A549 (cell line): ENCODE measurements around the gene HSF2BP. TPM values are rescaled to one million over a fixed set of nuclear protein-coding genes. Genes with fewer than 3 reads are reported as not detected.

ENCODE experiments used
- ATAC-seq, 2 experiments: fragments of 200-7000 bp in 1 of 2; fragments of >200 bp in 1 of 2; cut with Nextera tagmentation in 1 of 2; cut with Tn5 transposase in 1 of 2; 3 replicates each; pipeline versions ENCODE4 v1.8.0 to v1.9.1; 2018 to 2020; ENCODE audit warnings: mild to moderate bottlenecking in 1 of 2, moderate library complexity in 1 of 2
- CTCF ChIA-PET: fragments of 300-600 bp; sonication (Branson Sonifier 250); formaldehyde crosslinking; extraction: SDS; loops from one replicate; lab custom pipeline; 2021; ENCODE audit warnings: antibody characterized with exemption, inconsistent platforms; lab: Yijun Ruan, JAX
- POLR2A ChIA-PET: fragments of 350-600 bp; formaldehyde crosslinking; extraction: SDS; loops from one replicate; lab custom pipeline; 2021; ENCODE audit warnings: antibody characterized with exemption, inconsistent platforms; lab: Yijun Ruan, JAX
- DNase-seq, 2 experiments: peaks; one replicate each; pipeline versions ENCODE4 v3.0.0 to v3.0.0-alpha.2; 2011 to 2016; ENCODE audit warnings: low read depth in 1 of 2, low spot score in 1 of 2
- FAIRE-seq: peaks from 2 replicates; lab custom pipeline; 2011; peaks lifted over from hg19 to GRCh38; lab: Jason Lieb, UNC
- H3K27ac ChIP-seq, 2 experiments: fragments of >200 bp; sonication (Bioruptor Twin); formaldehyde crosslinking; 3 replicates each; pipeline ENCODE4 v1.5.1; 2016 to 2017
- H3K4me1 ChIP-seq: fragments of >200 bp; sonication (Bioruptor Twin); formaldehyde crosslinking; 3 replicates; pipeline ENCODE4 v1.6.1; 2016
- H3K4me2 ChIP-seq: fragments of >200 bp; sonication (Bioruptor Twin); formaldehyde crosslinking; 3 replicates; pipeline ENCODE4 v1.6.1; 2016
- H3K4me3 ChIP-seq: fragments of >200 bp; sonication (Bioruptor Twin); formaldehyde crosslinking; 3 replicates; pipeline ENCODE4 v1.5.1; 2016
- H3K9me3 ChIP-seq: fragments of >200 bp; sonication (Bioruptor Twin); formaldehyde crosslinking; 3 replicates; pipeline ENCODE4 v1.6.1; 2016
- BHLHE40 ChIP-seq: IDR thresholded peaks from 2 replicates; pipeline ENCODE4 v1.6.1; 2012; ENCODE audit warnings: low read depth, low read length, inconsistent platforms
- CBX8 ChIP-seq: fragments of 200-600 bp; sonication (generic); IDR thresholded peaks from 2 replicates; pipeline ENCODE4 v1.6.1; 2016
- CHD4 ChIP-seq: fragments of 200-600 bp; sonication (generic); IDR thresholded peaks from 2 replicates; pipeline ENCODE4 v1.6.1; 2016; ENCODE audit warnings: antibody characterized with exemption, mild to moderate bottlenecking, borderline replicate concordance
- EHMT2 ChIP-seq: fragments of 200-600 bp; sonication (generic); IDR thresholded peaks from 2 replicates; pipeline ENCODE4 v1.6.1; 2016; ENCODE audit warnings: antibody characterized with exemption, low read depth, mild to moderate bottlenecking, moderate library complexity
- EP300 ChIP-seq, 2 experiments: fragments of >200 bp; sonication (Bioruptor Twin); formaldehyde crosslinking; IDR thresholded peaks; 2 replicates in 1 of 2; 3 replicates in 1 of 2; pipeline ENCODE4 v1.6.1; 2016 to 2017
- ESRRA ChIP-seq: fragments of 150-350 bp; IDR thresholded peaks from 2 replicates; pipeline ENCODE4 v1.6.1; 2014; ENCODE audit warnings: mild to moderate bottlenecking, low read length, borderline replicate concordance
- FOXS1 ChIP-seq: fragments of 250-450 bp; sonication (Bioruptor Pico); IDR thresholded peaks from 2 replicates; pipeline ENCODE4 v1.5.0; 2020; ENCODE audit warnings: mild to moderate bottlenecking, moderate library complexity
- HDAC2 ChIP-seq: fragments of 200-600 bp; sonication (generic); IDR thresholded peaks from 2 replicates; pipeline ENCODE4 v1.6.1; 2016
- HES2 ChIP-seq: fragments of >200 bp; sonication (Bioruptor Twin); formaldehyde crosslinking; IDR thresholded peaks from 2 replicates; pipeline ENCODE4 v1.6.1; 2016
- HMGXB4 ChIP-seq: fragments of 250-450 bp; sonication (Bioruptor Pico); IDR thresholded peaks from 2 replicates; pipeline ENCODE4 v1.5.0; 2021; ENCODE audit warnings: mild to moderate bottlenecking, moderate library complexity, borderline replicate concordance
- HOXB5 ChIP-seq: fragments of 250-450 bp; sonication (Bioruptor Pico); IDR thresholded peaks from 2 replicates; pipeline ENCODE4 v1.5.0; 2020; ENCODE audit warnings: mild to moderate bottlenecking, moderate library complexity
- JUNB ChIP-seq: fragments of >200 bp; sonication (Bioruptor Twin); formaldehyde crosslinking; IDR thresholded peaks from 2 replicates; pipeline ENCODE4 v1.6.1; 2016
- KDM5A ChIP-seq: fragments of 200-600 bp; sonication (generic); IDR thresholded peaks from 2 replicates; pipeline ENCODE4 v1.6.1; 2016; ENCODE audit warnings: antibody characterized with exemption, mild to moderate bottlenecking
- MAFK ChIP-seq: fragments of 450-650 bp; IDR thresholded peaks from 2 replicates; pipeline ENCODE4 v1.6.1; 2014; ENCODE audit not compliant: partially characterized antibody
- NFE2L2 ChIP-seq: fragments of 150-350 bp; conservative IDR thresholded peaks from 2 replicates; pipeline ENCODE4 v1.6.1; 2014; ENCODE audit warnings: low read length
- NPAS2 ChIP-seq: fragments of 250-450 bp; sonication (Bioruptor Pico); IDR thresholded peaks from 2 replicates; pipeline ENCODE4 v1.8.0; 2022; ENCODE audit warnings: mild to moderate bottlenecking, moderate library complexity, borderline replicate concordance
- NR3C1 ChIP-seq: fragments of >200 bp; sonication (Bioruptor Twin); formaldehyde crosslinking; IDR thresholded peaks from 3 replicates; pipeline ENCODE4 v1.6.1; 2017
- PBX3 ChIP-seq: IDR thresholded peaks from 2 replicates; pipeline ENCODE4 v1.6.1; 2012
- PHF8 ChIP-seq: fragments of 200-600 bp; sonication (generic); IDR thresholded peaks from 2 replicates; pipeline ENCODE4 v1.6.1; 2016; ENCODE audit warnings: low read depth, mild to moderate bottlenecking, antibody characterized with exemption, moderate library complexity, borderline replicate concordance
- POLR2AphosphoS2 ChIP-seq: conservative IDR thresholded peaks from 2 replicates; pipeline ENCODE4 v1.6.1; 2012; ENCODE audit warnings: low read length, improper control_type of control experiment, inconsistent platforms
- RCOR1 ChIP-seq: fragments of 150-350 bp; IDR thresholded peaks from 2 replicates; pipeline ENCODE4 v1.6.1; 2014; ENCODE audit warnings: antibody characterized with exemption, low read length, low read depth
- RNF2 ChIP-seq: fragments of 200-600 bp; sonication (generic); IDR thresholded peaks from 2 replicates; pipeline ENCODE4 v1.6.1; 2016; ENCODE audit warnings: low read depth, mild to moderate bottlenecking, antibody characterized with exemption, moderate library complexity, borderline replicate concordance
- TP53 ChIP-seq: fragments of 250-450 bp; sonication (Bioruptor Pico); IDR thresholded peaks from 2 replicates; pipeline ENCODE4 v1.5.0; 2021; ENCODE audit warnings: mild to moderate bottlenecking, moderate library complexity
- USF2 ChIP-seq: fragments of 450-650 bp; IDR thresholded peaks from 2 replicates; pipeline ENCODE4 v1.6.1; 2014; ENCODE audit warnings: antibody characterized with exemption
- ZFP36 ChIP-seq: fragments of 450-650 bp; IDR thresholded peaks from 2 replicates; pipeline ENCODE4 v1.6.1; 2014; ENCODE audit warnings: borderline replicate concordance; ENCODE audit not compliant: partially characterized antibody
- ZNF302 ChIP-seq: fragments of 250-450 bp; sonication (Bioruptor Pico); IDR thresholded peaks from 2 replicates; pipeline ENCODE4 v1.9.0; 2021; ENCODE audit warnings: inconsistent platforms, mild to moderate bottlenecking, moderate library complexity
- WGBS: methylation state at CpG from one replicate; pipeline ENCODE4 v1.1.6; 2017; ENCODE audit errors: missing lambda C conversion rate; 5-methylcytosine and 5-hydroxymethylcytosine counted together
- polyA plus RNA-seq, 4 experiments: library from polyadenylated mRNA; depleted of rRNA in 3 of 4; stranded (reverse); fragments of >200 nt; fragmentation: RNase III in 1 of 4; extraction: RNeasy Plus Mini Kit Qiagen cat#74134 plus additional on column Dnase treatment in 1 of 4; gene quantifications; 2 replicates in 3 of 4; 3 replicates in 1 of 4; pipeline ENCODE4 v1.2.3, GENCODE V29; 2011 to 2017
- TF ChIP-seq, protein P1 (sequence below): IDR thresholded peaks from 2 replicates; pipeline ENCODE4 v1.6.1; 2012
- TF ChIP-seq, protein P2 (sequence below): fragments of >200 bp; sonication (Bioruptor Twin); formaldehyde crosslinking; IDR thresholded peaks from 3 replicates; pipeline ENCODE4 v1.5.1; 2016

Gene HSF2BP
- polyA plus RNA-seq, 2 of the 4 experiments (the other 2 are of a cell fraction): 1.7 to 3.1 TPM

DNA sequence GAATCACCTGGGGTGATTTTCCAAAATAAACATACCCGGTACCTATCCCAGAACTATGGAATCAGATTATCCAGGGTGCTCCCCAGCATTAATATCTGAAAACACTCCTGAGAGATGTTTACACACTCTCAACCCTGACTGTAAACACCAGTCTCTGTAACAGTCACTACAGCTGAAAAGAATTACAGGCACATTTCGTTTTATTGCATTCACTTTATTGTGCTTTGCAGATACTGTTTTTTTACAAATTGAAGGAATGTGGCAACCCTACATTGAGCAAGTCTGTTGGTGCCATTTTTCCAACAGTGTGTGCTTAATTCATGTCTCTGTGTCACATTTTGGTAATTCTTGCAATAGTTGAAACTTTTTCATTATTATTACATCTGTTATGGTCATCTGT, 31.8 kb downstream of the HSF2BP start:
- ATAC-seq (no peak), DNase-seq (no peak), FAIRE-seq (no peak)
- H3K9me3 ChIP-seq: peaks cover 4% of the 10 kb centered on the region; the same call in 1 of the 3 replicates
- no peaks in the 10 kb centered on the region for H3K4me1 ChIP-seq
- H3K4me3 ChIP-seq: no peak overlapping the region
- no peak for TF ChIP-seq CBX8
- TF ChIP-seq NR3C1: no peak
- TF ChIP-seq HES2: no peak
- no peak for TF ChIP-seq PBX3
- TF ChIP-seq BHLHE40: no peak
- TF ChIP-seq KDM5A: no peak
- CTCF ChIA-PET: interaction anchor here (1.1 to 2.2 kb wide), 2 partner anchors 16 to 17 kb away, joined by 3 to 9 read pairs; no protein-coding TSS in a partner anchor
- POLR2A ChIA-PET: no interaction called here
- 75% methylated on average over 2 of the region's 2 CpGs for WGBS
- no peak overlapping the region for H3K4me2 ChIP-seq
- no peak overlapping the region for H3K27ac ChIP-seq

DNA sequence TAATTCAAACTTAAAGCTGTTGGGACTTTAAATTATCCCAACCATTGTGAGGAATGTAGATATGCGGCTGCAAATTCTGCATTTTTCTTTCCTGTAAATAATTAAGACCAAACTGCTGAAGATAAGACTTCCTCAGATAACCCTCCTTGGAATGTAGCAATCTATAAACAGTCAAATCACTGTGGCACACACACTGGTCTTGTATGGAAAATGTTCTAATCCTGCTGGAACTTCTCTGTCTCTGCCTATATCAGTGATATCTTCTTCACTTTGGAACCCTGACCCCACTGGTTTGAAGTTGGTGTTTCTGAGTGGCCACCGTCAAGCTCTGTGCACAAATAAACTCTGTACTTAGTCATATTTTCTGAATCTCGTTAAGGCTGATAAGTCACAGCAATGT, 32.9 kb downstream of the HSF2BP start:
- POLR2A ChIA-PET: no interaction called here
- H3K27ac ChIP-seq: no peak overlapping the region
- peaks cover 7% of the 10 kb centered on the region; the same call in 2 of the 3 replicates for H3K9me3 ChIP-seq
- ATAC-seq (no peak), DNase-seq (no peak)
- no peaks in the 10 kb centered on the region for H3K4me1 ChIP-seq
- CTCF ChIA-PET: interaction anchor here (0.7 to 1.1 kb wide), 2 partner anchors 15 kb away, joined by 3 to 4 read pairs; no protein-coding TSS in a partner anchor
- no peak overlapping the region for H3K4me2 ChIP-seq
- TF ChIP-seq HES2: no peak
- TF ChIP-seq ZFP36: no peak
- no peak for TF ChIP-seq ZNF302 (CRISPR knock-in tag)
- TF ChIP-seq BHLHE40: no peak
- TF ChIP-seq RNF2: no peak
- no peak for TF ChIP-seq NPAS2 (CRISPR knock-in tag)
- no peak for TF ChIP-seq FOXS1 (CRISPR knock-in tag)
- TF ChIP-seq MAFK: no peak
- TF ChIP-seq JUNB: no peak
- no peak for TF ChIP-seq CBX8
- no peak for TF ChIP-seq PHF8
- TF ChIP-seq CHD4: no peak
- TF ChIP-seq, protein P1, sequence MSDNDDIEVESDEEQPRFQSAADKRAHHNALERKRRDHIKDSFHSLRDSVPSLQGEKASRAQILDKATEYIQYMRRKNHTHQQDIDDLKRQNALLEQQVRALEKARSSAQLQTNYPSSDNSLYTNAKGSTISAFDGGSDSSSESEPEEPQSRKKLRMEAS: no peak
- no peak for TF ChIP-seq HDAC2
- TF ChIP-seq NFE2L2: no peak
- no peak for TF ChIP-seq POLR2AphosphoS2
- TF ChIP-seq, protein P2, sequence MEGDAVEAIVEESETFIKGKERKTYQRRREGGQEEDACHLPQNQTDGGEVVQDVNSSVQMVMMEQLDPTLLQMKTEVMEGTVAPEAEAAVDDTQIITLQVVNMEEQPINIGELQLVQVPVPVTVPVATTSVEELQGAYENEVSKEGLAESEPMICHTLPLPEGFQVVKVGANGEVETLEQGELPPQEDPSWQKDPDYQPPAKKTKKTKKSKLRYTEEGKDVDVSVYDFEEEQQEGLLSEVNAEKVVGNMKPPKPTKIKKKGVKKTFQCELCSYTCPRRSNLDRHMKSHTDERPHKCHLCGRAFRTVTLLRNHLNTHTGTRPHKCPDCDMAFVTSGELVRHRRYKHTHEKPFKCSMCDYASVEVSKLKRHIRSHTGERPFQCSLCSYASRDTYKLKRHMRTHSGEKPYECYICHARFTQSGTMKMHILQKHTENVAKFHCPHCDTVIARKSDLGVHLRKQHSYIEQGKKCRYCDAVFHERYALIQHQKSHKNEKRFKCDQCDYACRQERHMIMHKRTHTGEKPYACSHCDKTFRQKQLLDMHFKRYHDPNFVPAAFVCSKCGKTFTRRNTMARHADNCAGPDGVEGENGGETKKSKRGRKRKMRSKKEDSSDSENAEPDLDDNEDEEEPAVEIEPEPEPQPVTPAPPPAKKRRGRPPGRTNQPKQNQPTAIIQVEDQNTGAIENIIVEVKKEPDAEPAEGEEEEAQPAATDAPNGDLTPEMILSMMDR: no peak
- no peak for TF ChIP-seq EHMT2
- no peak for TF ChIP-seq EP300 (IDR thresholded peaks at IDR 0.05)
- TF ChIP-seq, all 56 proteins: peak for 0
- no peak for FAIRE-seq
- H3K4me3 ChIP-seq: no peak overlapping the region
- WGBS: 46% methylated on average over 3 of the region's 3 CpGs

DNA sequence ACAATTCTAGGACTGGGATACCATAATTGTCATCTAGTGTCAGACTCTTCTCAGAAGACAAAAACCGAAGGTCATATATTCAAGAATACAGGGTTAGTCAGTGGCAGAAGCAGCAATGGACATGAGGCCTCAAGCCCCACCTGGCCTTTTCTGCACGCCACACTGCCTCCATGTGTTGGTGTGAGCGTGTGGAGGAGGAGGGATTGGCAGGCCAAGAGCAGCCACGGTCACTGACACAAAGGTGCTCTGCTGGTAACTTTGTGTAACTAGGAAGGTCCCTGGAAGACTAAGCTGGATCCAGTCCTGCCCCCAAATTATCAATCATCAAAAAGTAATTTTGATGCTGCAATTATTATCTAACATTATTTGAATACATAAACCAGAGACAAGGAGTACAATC, 34.9 kb downstream of the HSF2BP start:
- FAIRE-seq (no peak), DNase-seq (no peak), ATAC-seq (no peak)
- Histone ChIP-seq H3K4me1 (no peaks in the 10 kb centered on the region), H3K9me3 (peaks cover 27% of the 10 kb centered on the region), H3K27ac (0 out of 6 replicates have a peak overlapping the region, but pooled peaks of 1 of the 2 experiments have one; percentile 31), H3K4me3 (no peak overlapping the region), H3K4me2 (no peak overlapping the region)
- CTCF ChIA-PET: interaction anchor here (0.7 to 2.1 kb wide), 3 partner anchors 12 to 39 kb away, joined by 3 to 6 read pairs (median 3); no protein-coding TSS in a partner anchor
- 82% methylated on average over 4 of the region's 4 CpGs for WGBS
- POLR2A ChIA-PET: no interaction called here
- TF ChIP-seq PBX3 (no peak), TP53 (CRISPR knock-in tag) (no peak), HMGXB4 (CRISPR knock-in tag) (no peak), ESRRA (no peak), USF2 (no peak), EHMT2 (no peak), RCOR1 (no peak), HOXB5 (CRISPR knock-in tag) (no peak)
